Mesendoderm (in vitro differentiated cells): ENCODE data around the gene PAX5.
A peak's percentile ranks its signal among the peaks of the same experiment; 100 is the strongest.

ENCODE experiments used
- DNase-seq: peaks from one replicate; pipeline ENCODE4 v3.0.0; 2013
- H2AK5ac ChIP-seq: 2 replicates; pipeline ENCODE4 v1.6.1; 2013; ENCODE audit warnings: low read length, inconsistent platforms
- H2BK120ac ChIP-seq: 2 replicates; pipeline ENCODE4 v1.6.1; 2013; ENCODE audit warnings: low read depth, mild to moderate bottlenecking, low read length, moderate library complexity, mixed read lengths
- H2BK15ac ChIP-seq: replicated peaks from 2 replicates; pipeline ENCODE4 v1.6.1; 2013; ENCODE audit warnings: low read depth, mild to moderate bottlenecking, moderate library complexity
- H2BK5ac ChIP-seq: 2 replicates; pipeline ENCODE4 v1.6.1; 2013; ENCODE audit warnings: low read length, inconsistent platforms
- H3K18ac ChIP-seq: 2 replicates; pipeline ENCODE4 v1.6.1; 2013; ENCODE audit warnings: mild to moderate bottlenecking, low read length, mixed read lengths
- H3K23ac ChIP-seq: one replicate; pipeline ENCODE4 v1.6.1; 2013; ENCODE audit warnings: low read length
- H3K27ac ChIP-seq: 2 replicates; pipeline ENCODE4 v1.5.1; 2013; ENCODE audit warnings: low read depth, mild to moderate bottlenecking, inconsistent platforms, low read length, moderate library complexity
- H3K27me3 ChIP-seq: 2 replicates; pipeline ENCODE4 v1.6.1; 2013; ENCODE audit warnings: low read length, control low read depth, mild to moderate bottlenecking, inconsistent platforms; ENCODE audit not compliant: insufficient read depth, poor library complexity
- H3K36me3 ChIP-seq: 2 replicates; pipeline ENCODE4 v1.6.1; 2013; ENCODE audit warnings: low read length, inconsistent platforms; ENCODE audit not compliant: control insufficient read depth, insufficient read depth
- H3K4ac ChIP-seq: one replicate; pipeline ENCODE4 v1.6.1; 2013; ENCODE audit warnings: low read depth, mild to moderate bottlenecking, low read length, moderate library complexity
- H3K4me1 ChIP-seq: 2 replicates; pipeline ENCODE4 v1.6.1; 2013; ENCODE audit warnings: low read depth, low read length, inconsistent platforms; ENCODE audit not compliant: control insufficient read depth
- H3K4me2 ChIP-seq: 2 replicates; pipeline ENCODE4 v1.6.1; 2013; ENCODE audit warnings: low read length
- H3K4me3 ChIP-seq: 2 replicates; pipeline ENCODE4 v1.5.1; 2013; ENCODE audit warnings: mild to moderate bottlenecking, low read length
- H3K56ac ChIP-seq: one replicate; pipeline ENCODE4 v1.6.1; 2013; ENCODE audit warnings: low read length
- H3K79me1 ChIP-seq: 2 replicates; pipeline ENCODE4 v1.6.1; 2013; ENCODE audit warnings: low read length, inconsistent platforms
- H3K79me2 ChIP-seq: 2 replicates; pipeline ENCODE4 v1.6.1; 2013; ENCODE audit warnings: mild to moderate bottlenecking, low read length; ENCODE audit not compliant: control insufficient read depth, insufficient read depth
- H3K9ac ChIP-seq: 2 replicates; pipeline ENCODE4 v1.6.1; 2013; ENCODE audit warnings: low read length, inconsistent platforms
- H4K5ac ChIP-seq: one replicate; pipeline ENCODE4 v1.6.1; 2013; ENCODE audit warnings: low read length
- H4K8ac ChIP-seq: one replicate; pipeline ENCODE4 v1.6.1; 2013; ENCODE audit warnings: low read depth, mild to moderate bottlenecking, control low read depth, low read length, moderate library complexity
- WGBS: extraction: QIAGEN DNeasy Blood & Tissue Kit; methylation state at CpG from one replicate; pipeline ENCODE4 v1.1.7; 2013; ENCODE audit warnings: low lambda C conversion rate, missing lambda C conversion rate; ENCODE audit not compliant: insufficient coverage; ENCODE audit errors: extremely low coverage; 5-methylcytosine and 5-hydroxymethylcytosine counted together

The PAX5 gene

DNA sequence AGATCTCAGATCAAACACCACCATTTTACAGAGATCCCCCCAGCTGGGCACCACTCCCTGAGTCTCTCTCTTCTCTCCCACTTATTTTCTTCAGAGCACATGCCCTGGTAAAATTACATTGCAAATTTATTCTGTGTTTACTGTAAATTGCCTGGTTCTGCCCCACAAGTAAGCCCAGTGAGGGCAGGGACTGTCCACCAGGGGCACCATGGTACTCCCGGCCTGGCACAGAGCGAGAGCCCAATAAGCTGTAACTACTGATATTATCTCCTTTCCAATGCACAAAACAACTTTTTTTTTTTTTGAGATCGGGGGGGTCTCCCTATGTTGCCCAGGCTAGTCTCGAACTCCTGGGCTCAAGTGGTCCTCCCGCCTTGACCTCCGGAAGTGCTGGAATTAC, 123.0 kb downstream of the PAX5 start:
- Histone ChIP-seq H2BK15ac (no peak overlapping the region), H4K8ac (no peak overlapping the region), H4K5ac (no peak overlapping the region), H2BK120ac (no peak overlapping the region), H2AK5ac (no peak overlapping the region), H3K23ac (no peak overlapping the region), H3K27ac (no peak overlapping the region), H3K79me1 (no peaks in the 10 kb centered on the region), H3K79me2 (no peaks in the 10 kb centered on the region), H3K36me3 (no peaks in the 10 kb centered on the region), H3K4me1 (no peaks in the 10 kb centered on the region), H3K4me2 (no peak overlapping the region), H3K56ac (no peak overlapping the region), H3K4me3 (no peak overlapping the region), H2BK5ac (no peak overlapping the region), H3K9ac (no peak overlapping the region), H3K4ac (no peak overlapping the region), H3K27me3 (no peaks in the 10 kb centered on the region), H3K18ac (no peak overlapping the region)
- WGBS, result no CpG with 5 or more reads among the region's 6 CpGs
- DNase-seq, result no peak

DNA sequence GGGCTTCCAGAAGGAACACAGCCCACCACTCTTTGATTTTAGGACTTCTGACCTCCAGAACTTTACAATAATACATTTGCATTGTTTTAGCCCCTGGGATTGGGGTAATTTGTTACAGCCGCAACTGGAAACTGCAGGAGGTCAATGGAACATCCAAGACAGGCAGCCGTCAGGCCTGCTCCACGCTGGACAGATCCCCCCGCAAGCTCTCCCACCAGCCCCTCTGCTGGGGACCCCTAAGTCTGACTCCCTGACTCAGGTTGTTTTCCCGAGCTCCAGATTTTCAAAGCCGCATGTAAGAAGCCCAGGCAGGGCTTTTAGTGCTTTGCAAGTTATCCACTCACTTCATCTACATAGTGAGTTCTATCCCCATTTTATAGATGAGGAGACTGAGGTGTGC, 127.6 kb downstream of the PAX5 start:
- H4K5ac ChIP-seq, result no peak overlapping the region
- no peak overlapping the region for H3K23ac ChIP-seq
- H3K4me1 ChIP-seq, result no peaks in the 10 kb centered on the region
- no peaks in the 10 kb centered on the region for H3K79me2 ChIP-seq
- no peak overlapping the region for H4K8ac ChIP-seq
- no peak overlapping the region for H2BK120ac ChIP-seq
- no peak overlapping the region for H2BK5ac ChIP-seq
- no peak overlapping the region for H3K4me2 ChIP-seq
- no peaks in the 10 kb centered on the region for H3K79me1 ChIP-seq
- H2AK5ac ChIP-seq, result no peak overlapping the region
- no peak overlapping the region for H3K9ac ChIP-seq
- H3K36me3 ChIP-seq, result no peaks in the 10 kb centered on the region
- H3K27me3 ChIP-seq, result no peaks in the 10 kb centered on the region
- no peak overlapping the region for H3K4ac ChIP-seq
- no peak for DNase-seq
- WGBS, result no CpG with 5 or more reads among the region's 6 CpGs
- no peak overlapping the region for H3K56ac ChIP-seq
- H3K18ac ChIP-seq, result no peak overlapping the region
- H3K4me3 ChIP-seq, result no peak overlapping the region
- H2BK15ac ChIP-seq, result no peak overlapping the region
- H3K27ac ChIP-seq, result no peak overlapping the region

DNA sequence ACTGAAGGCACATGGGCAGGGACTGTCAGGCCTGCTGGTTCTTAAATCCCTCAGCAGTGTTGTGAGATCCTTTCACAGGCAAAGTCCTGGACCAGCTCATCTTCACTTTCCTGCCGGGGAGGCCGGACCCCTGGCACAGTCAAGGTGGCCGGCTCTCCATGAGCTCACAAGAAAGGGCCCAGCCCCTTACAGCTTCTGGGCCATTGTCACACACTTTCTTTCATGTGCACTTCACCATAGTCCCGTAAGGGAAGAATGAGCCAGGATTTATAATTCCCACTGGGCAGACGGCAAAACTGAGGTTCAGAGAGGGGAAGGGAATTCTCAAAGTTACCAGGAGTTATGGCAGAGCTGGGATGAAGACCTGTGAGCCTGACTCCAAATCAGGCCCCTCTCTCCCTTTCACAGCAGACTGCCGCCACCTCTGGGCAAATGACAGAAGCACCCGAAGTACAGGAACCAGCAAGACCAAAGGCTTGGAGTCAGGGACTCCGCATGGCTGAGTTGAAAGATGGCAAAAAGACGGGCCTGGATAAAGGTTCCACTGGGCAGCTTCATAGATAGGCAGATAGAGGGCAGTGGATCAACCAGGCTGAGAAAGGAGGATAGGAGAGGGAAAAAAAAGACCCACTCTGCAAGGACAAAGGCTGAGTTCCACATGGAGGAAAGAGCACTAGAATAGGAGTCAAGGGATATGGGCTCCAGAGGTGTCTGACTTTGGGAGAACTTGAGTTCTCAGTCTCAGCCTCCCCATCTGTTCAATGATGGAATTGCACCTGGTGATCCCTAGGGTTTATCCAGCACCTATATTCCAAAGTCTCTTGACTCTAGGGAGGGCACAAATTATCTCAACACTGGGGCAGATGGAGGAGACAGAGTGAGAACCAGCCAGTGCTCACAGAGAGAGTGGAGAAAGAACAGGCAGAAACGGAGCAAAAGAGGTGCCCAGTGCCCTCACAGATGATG, 128.7 kb downstream of the PAX5 start:
- no peak overlapping the region for H3K9ac ChIP-seq
- H3K79me1 ChIP-seq, result no peaks in the 10 kb centered on the region
- H3K4ac ChIP-seq, result no peak overlapping the region
- H3K23ac ChIP-seq, result no peak overlapping the region
- H3K27ac ChIP-seq, result no peak overlapping the region
- H3K18ac ChIP-seq, result no peak overlapping the region
- H3K36me3 ChIP-seq, result no peaks in the 10 kb centered on the region
- H3K4me3 ChIP-seq, result no peak overlapping the region
- no peaks in the 10 kb centered on the region for H3K4me1 ChIP-seq
- no peak overlapping the region for H4K5ac ChIP-seq
- H3K79me2 ChIP-seq, result no peaks in the 10 kb centered on the region
- no peak overlapping the region for H2BK15ac ChIP-seq
- no peak overlapping the region for H2BK120ac ChIP-seq
- H3K27me3 ChIP-seq, result no peaks in the 10 kb centered on the region
- H3K56ac ChIP-seq, result no peak overlapping the region
- H3K4me2 ChIP-seq, result no peak overlapping the region
- WGBS, result no CpG with 5 or more reads among the region's 10 CpGs
- H2BK5ac ChIP-seq, result no peak overlapping the region
- H4K8ac ChIP-seq, result no peak overlapping the region
- peak; percentile 73 for DNase-seq
- no peak overlapping the region for H2AK5ac ChIP-seq

DNA sequence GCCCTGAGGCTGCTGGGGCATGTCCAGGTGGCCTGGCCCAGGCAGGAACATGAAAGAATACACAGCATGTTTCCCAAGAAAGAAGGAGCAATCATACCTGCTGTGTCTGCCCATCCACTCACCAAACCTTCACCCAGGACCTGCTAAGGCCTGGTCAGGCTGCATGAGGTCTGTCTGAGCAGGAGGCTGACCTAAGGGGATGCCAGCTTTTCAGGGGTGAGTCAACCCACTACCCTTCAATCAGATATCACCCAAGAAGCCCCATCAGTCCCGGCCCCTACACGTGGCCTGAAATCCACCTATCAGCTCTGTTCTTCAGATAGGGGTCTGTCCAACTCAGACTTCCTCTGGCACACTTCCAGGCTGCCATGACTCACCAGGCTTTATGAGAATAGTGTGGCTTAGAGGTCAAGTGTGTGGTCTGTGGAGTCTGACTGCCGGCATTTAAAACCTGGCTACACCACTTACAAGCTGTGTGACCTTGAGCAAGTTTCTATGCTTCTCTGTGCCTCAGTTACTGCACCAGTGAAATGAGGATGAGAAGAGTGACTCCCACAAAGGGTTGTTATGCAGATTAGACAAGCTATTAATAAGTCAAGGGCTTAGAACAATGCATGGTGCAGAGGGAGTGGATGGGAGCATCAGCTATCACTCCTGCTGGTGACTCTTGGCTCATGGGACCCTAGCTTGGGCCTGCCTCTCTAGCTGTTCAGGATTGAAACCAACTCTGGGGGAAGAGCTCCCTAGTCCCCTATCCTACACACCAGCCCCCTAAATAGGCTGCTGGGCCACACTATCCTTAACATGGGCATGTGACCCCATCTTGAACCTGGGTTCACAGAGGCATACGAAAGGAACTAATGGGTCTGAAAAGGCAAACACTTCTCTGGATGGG, 130.3 kb downstream of the PAX5 start:
- H3K4me2 ChIP-seq, result no peak overlapping the region
- H4K5ac ChIP-seq, result no peak overlapping the region
- H3K4ac ChIP-seq, result no peak overlapping the region
- H2BK120ac ChIP-seq, result no peak overlapping the region
- H3K4me1 ChIP-seq, result no peaks in the 10 kb centered on the region
- no peak for DNase-seq
- H3K79me1 ChIP-seq, result no peaks in the 10 kb centered on the region
- no peak overlapping the region for H2BK5ac ChIP-seq
- no peak overlapping the region for H3K23ac ChIP-seq
- no CpG with 5 or more reads among the region's 4 CpGs for whole genome bisulfite sequencing
- H3K36me3 ChIP-seq, result no peaks in the 10 kb centered on the region
- H3K27me3 ChIP-seq, result no peaks in the 10 kb centered on the region
- no peak overlapping the region for H2BK15ac ChIP-seq
- H2AK5ac ChIP-seq, result no peak overlapping the region
- H3K27ac ChIP-seq, result no peak overlapping the region
- H4K8ac ChIP-seq, result no peak overlapping the region
- H3K56ac ChIP-seq, result no peak overlapping the region
- H3K4me3 ChIP-seq, result no peak overlapping the region
- no peak overlapping the region for H3K18ac ChIP-seq
- no peaks in the 10 kb centered on the region for H3K79me2 ChIP-seq
- no peak overlapping the region for H3K9ac ChIP-seq

- no peak overlapping the region for H3K4ac ChIP-seq
- no peak overlapping the region for H3K27ac ChIP-seq
- H3K4me2 ChIP-seq, result no peak overlapping the region
- no peaks in the 10 kb centered on the region for H3K79me1 ChIP-seq
- no CpG with 5 or more reads among the region's 5 CpGs for WGBS
- H3K56ac ChIP-seq, result no peak overlapping the region
- no peaks in the 10 kb centered on the region for H3K36me3 ChIP-seq
- no peak overlapping the region for H2BK120ac ChIP-seq
- H3K23ac ChIP-seq, result no peak overlapping the region
- H3K9ac ChIP-seq, result no peak overlapping the region
- no peaks in the 10 kb centered on the region for H3K79me2 ChIP-seq
- no peak for DNase-seq
- H3K4me1 ChIP-seq, result no peaks in the 10 kb centered on the region
- no peak overlapping the region for H4K5ac ChIP-seq
- H2BK5ac ChIP-seq, result no peak overlapping the region
- H2BK15ac ChIP-seq, result no peak overlapping the region
- H3K18ac ChIP-seq, result no peak overlapping the region
- no peaks in the 10 kb centered on the region for H3K27me3 ChIP-seq
- H2AK5ac ChIP-seq, result no peak overlapping the region
- no peak overlapping the region for H3K4me3 ChIP-seq
- H4K8ac ChIP-seq, result no peak overlapping the region
Measured at GRCh38 chr9:36902861-36903524, 131.1 kb downstream of the PAX5 start.
